GM19397 (cell line): ENCODE measurements around the gene HCLS1.
A peak's percentile ranks its signal among the peaks of the same experiment; 100 is the strongest.
"Not testable (repeated sequence)": the region's sequence is repeated elsewhere in the genome, so short reads cannot be mapped to it uniquely, and the experiment has no call there.

Source experiments
- ATAC-seq: cut with Tn5 transposase; IDR thresholded peaks from one replicate; pipeline ENCODE4 v1.9.1; 2021; ENCODE audit warnings: mild to moderate bottlenecking, moderate library complexity; ENCODE audit not compliant: unreplicated experiment

HCLS1 gene, protein sequence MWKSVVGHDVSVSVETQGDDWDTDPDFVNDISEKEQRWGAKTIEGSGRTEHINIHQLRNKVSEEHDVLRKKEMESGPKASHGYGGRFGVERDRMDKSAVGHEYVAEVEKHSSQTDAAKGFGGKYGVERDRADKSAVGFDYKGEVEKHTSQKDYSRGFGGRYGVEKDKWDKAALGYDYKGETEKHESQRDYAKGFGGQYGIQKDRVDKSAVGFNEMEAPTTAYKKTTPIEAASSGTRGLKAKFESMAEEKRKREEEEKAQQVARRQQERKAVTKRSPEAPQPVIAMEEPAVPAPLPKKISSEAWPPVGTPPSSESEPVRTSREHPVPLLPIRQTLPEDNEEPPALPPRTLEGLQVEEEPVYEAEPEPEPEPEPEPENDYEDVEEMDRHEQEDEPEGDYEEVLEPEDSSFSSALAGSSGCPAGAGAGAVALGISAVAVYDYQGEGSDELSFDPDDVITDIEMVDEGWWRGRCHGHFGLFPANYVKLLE

DNA sequence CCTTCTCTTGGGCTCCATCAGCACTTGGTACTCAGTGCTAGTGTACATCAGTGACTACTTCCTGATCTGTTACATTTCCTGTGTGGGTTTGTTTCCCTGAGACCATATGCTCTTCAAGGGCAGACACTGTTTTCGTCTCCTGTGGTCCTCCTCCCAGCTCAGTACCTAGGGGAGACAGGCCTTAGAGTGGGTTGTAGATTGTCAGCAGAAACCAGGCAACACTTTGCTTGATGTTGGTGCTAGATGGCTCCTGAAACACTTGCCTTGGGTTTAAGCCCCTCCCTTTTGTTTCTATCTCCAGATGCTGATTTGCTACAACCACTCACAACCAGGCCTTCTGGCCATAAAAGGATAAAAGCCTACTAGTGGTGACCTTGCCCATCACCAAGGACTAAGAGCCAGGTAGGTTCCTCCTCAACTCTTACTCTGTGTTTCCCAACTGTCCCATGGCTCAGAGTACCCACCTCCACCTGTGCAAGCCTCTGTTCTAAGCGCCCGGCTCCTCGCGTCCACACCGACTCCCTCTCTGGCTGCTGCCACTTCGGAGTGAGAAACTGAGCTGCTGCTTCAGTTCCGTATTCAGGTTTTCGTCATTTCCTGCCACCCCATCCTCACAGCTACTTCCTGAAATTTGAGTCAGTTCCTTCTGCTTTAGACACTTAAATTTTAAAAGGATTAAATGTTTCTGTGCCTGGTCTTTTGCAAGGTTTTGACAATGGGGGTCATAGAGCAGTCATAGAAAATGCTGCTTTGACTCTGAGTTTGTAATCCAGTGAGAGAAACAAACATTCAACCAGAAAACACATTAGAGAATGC lies at the start of gene HCLS1:
Gene HCLS1 (minus strand): TSS at position 548 of the 816 bp plus-strand sequence. CDS start 2,556 bp downstream, outside the sequence.
- ATAC-seq: peak; percentile 91

DNA sequence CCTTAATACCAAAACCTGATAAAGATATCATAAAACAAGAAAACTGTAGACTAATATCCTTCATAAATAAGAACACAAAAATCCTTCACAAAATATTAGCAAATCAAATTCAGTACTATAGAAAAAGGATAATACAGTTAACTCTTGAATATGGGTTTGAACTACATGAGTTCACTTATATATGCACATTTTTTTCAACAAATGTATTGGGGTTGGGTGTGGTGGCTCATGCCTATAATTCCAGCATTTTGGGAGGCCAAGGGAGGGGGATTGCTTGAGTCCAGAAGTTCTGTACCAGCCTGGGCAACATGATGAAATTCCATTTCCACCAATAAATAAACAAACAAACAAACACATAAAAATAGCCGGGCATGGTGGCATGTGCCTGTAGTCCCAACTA lies 49.6 kb upstream of the HCLS1 start:
- no peak for ATAC-seq

DNA sequence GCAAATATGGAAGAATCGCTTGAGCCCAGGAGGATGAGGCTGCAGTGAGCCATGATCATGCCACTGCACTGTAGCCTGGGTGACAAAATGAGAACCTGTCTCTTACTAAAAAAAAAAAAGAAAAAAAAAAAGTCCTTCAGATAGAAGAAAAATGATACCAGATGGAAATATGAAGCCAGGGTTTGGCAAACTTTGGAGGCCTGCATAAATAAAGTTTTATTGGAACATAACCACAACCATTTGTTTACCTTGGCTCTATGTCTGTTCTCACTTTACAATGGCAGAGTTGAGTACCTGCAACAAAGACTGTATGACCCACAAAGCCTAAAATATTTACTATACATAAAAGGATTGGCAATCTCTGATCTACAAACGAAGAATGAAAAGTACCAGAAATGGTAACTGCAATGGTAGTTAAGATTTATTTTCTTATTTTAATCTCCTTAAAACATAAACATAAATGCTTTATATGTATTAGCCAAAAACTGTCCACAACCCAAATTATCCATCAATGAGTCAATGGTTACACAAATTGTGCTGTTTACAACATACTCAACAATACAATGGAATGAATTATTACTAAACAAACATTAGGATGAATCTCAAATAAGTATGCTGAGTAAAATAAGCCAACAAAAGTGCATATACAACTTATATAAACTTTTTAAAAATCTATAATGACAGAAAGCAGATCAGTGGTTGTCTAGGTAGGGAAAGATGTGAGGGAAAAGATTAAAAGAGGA lies 47.0 kb upstream of the HCLS1 start:
- no peak for ATAC-seq

DNA sequence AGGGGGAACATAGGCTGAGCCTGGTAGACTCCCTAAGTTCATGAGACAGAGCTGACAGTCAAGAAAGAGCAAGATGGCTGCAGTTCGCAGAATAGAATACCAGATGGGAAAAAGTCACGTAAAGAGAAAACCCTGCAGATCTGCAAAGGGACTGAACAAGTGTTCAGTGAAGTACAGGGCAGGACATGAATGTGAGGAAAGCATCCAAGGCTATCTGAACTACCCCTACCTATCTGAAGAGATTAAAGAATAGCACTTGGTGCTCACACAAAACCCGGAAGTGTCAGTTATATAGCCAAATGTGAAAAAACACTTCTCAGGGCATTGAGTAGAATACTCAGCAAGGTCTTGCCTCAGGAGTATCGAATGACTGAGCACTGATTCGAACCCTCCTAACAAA lies 44.8 kb upstream of the HCLS1 start:
- no peak for ATAC-seq

DNA sequence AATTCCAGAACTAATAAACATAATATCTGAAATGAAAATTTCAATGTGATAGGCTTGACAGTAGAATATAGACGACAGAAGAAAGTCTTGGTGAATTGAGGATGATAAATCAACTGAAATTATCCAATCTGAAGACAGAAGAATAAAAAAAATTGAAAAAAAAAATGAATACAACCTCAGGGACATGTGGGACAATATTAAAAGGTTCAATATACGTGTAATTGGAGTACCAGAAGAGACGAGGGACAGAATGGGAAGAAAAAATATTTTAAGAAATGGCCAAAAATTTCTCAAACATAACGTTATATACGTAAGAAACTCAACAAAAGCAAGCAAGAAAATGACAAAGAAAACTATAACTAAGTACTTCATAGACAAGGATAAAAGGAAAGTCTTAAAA lies 43.3 kb upstream of the HCLS1 start:
- ATAC-seq: no peak

DNA sequence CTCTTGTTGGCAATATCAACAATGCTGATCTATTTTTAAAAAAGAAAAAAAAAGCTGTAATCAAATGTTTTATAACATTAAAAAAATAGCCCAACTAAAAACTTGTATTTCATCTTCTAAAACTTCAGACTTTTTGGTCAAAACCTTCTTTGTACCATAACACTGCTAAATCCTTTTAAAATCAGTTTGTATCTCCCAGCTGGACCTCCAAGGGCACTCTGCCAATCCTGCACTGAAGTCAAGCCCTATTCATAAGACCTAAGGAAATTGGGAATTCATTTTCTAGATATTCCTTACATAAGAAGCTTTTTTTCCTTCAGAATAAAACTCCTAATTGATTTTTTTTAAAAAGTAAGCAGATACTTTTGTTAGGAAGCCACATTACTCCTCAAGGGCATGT lies 38.2 kb upstream of the HCLS1 start:
- ATAC-seq: no peak

DNA sequence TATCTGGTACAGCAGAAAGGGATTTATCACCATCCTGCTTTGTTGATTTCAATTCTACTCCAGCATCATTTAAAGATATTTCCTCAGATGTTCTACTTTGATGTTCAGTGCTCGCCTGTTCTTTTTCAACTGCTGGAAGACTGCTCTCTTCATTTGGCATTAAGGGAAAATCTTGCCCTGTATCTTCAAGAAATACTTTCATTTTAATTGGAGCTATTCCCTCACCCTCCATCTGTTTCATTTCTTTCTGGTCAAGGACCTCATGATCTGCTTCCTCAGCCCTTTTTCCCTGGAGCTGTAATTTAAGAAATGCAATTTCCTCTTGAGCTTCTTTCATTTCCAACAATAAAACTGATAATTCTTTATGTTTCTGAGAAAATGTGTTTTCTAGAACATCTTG lies 37.8 kb upstream of the HCLS1 start:
- no peak for ATAC-seq

DNA sequence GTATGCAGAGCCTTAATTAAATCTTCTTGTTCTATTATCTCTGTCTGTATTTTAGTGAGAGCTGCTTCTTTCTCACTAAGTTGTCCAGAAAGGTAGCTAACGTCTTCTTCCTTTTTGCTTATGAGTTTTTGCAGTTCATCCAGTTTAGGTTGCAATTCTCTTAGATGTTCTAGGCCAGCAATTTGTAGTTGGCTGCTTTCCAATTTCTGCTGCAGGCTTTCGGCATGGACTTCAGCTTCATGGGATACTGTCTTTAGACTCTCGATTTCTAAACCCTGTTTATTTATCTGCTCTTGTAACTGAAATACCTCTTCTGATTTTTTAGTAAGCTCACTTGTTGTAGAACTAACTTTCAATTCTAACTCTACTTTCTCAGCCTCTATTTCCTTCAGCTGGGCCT lies 35.5 kb upstream of the HCLS1 start:
- ATAC-seq: no peak

DNA sequence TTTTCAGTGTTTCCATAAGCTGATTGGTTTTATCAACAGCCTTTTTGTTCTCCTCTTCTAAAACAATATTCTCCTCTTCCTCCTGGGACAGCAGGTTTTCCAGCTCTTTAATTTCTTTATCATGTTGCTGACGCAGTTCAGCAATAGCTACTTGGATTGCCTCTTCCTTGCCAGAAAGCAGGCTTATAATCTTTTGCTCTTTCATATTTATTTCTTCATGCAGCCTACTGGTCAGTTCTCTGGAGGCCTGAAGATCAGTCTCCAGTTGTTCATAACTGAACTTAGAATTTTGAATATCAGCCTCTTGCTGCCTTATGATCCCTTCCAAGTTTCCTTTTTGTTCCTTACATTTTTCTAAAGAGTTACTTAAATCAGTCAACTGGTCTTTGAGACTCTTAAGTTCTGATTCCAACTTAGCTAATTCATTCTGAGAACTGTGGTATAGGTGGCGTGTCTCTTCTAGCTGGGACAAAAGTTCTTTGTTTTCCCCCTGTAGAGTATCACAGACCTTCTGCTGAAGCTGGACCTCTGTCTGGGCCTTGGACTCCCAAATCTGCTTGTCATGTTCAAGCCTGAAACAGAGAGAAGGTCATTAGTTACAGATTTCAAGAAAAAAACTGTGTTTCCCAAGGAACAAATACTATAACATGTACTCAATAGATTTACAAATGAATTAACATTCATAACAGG lies 31.5 kb upstream of the HCLS1 start:
- no peak for ATAC-seq

DNA sequence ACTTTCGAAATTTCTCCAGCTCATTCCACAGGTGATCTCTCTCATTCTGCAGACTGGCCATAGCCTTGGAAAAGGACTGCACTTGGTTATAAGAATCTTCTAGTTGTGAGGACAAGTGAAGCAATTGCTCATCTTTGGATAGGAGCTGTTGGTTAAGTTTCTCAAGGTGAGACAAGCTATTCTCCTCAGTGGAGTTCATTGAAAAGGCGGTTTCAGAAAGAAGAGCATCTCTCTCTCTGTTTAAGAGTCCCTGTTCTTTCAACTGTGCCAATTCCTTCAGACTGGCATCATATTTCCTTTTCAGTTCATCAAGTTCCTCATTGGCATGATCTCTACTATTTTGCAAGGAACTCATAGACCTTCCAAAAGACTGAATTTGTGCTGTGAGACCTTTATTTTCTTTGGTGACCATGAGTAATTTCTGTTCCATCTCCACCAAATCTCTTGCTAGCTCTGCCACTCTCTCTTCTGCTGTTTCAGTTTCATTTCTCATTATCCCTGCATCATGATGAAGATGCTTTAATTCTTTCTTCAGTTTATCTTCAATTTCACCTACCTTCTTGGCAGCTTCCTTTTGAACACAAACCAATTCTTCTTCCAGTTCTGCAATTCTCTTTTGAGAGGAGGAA lies 30.2 kb upstream of the HCLS1 start:
- no peak for ATAC-seq

DNA sequence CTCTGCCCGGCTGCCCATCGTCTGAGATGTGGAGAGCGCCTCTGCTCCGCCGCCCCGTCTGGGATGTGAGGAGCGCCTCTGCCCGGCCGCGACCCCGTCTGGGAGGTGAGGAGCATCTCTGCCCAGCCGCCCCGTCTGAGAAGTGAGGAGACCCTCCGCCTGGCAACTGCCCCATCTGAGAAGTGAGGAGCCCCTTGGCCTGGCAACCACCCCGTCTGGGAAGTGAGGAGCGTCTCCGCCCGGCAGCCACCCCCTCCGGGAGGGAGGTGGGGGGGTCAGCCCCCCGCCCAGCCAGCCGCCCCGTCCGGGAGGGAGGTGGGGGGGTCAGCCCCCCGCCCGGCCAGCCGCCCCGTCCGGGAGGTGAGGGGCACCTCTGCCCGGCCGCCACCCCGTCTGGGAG lies 28.0 kb upstream of the HCLS1 start:
- ATAC-seq: not testable (repeated sequence)

DNA sequence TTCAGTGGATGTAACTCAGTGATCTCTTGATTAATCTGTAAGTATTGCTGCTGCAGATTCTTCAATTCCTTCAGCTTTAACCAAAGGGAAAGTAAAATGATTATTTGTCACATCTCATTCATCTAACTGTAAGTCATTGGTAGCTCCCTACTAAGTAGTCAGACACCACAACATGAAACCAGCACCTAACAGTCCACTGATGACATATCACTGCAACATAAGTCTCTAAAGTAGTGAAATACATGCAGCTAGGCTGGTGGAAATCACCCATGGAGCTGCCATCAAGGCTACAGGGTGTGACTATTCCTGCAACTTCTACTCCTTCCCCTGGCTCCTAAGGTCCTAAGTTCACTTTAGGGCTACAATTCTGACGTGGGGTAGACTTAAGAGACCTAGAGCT lies 21.1 kb upstream of the HCLS1 start:
- ATAC-seq: no peak

DNA sequence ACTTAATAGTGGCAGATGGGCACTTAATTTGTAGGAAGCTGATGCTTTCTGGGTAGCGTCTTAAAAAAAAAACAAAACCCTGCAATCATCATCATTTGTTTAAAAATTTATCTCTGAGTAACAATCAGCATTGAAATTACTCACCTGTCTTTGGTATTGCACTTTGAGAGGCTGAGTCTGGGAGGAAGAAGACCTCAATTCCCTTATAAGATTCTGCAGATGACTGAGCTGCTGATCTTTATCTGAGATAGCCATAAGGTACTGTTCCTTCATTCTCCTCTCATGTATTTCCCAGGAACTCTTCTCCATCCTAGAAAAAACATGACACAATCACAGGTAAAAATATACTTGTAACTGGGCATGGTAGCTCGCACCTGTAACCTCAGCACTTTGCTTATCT lies 16.4 kb upstream of the HCLS1 start:
- ATAC-seq: no peak

DNA sequence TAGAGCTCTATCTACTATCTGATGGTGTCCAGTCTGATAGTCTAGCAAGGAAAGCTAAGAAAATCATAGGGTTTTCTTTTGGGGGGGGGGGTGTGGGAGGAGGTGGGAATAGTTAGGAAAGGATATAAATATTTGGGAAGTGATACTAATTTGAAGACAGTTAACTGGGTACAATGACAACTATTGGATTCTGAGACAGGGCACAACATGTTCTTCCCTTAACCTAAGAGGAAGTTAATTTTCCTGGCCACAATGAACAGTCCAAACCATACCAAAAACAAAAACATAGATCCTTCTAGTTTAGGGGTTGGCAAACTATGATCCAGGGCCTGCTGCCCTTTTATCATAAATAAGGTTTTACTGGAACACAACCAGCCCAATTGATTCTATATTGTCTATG lies 10.0 kb upstream of the HCLS1 start:
- ATAC-seq: no peak

DNA sequence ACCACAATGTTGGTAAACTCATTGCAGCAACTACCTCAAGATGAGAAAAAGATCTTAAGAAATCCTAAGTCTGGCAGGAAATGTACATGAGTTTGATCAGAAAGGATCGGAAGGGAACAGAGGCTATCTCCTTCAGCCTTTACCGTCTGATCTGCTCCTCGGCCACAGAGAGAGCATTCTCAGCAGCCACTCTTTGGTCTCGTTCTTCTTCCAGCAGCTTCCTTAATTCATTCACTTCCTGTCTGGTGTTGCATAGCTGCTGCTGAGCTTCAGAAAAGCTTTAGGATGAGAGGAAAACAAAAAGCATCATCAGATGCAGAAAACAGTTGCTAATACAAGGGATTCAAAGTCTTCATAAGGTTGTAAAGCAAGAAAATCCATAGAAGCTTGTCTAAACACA lies 6.6 kb upstream of the HCLS1 start:
- no peak for ATAC-seq

DNA sequence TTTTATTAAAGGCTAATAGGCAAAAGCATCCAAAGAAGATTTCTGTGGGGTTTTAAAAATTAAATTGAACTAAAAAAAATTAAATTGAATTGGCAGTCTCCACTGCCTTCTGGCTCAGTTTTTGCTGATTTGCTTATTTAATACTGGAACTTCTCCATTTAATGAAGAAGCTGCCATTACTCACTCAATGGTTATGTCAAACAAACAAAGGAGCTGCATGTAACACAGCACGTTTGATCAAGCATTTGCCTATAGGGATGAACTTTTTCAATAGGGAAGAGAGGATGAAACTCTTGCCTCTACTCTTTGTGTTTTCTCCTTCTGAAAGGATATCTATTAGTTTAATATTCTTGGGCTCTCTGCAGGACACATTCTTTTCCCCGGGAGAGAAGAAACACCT lies 4.8 kb upstream of the HCLS1 start:
- no peak for ATAC-seq

DNA sequence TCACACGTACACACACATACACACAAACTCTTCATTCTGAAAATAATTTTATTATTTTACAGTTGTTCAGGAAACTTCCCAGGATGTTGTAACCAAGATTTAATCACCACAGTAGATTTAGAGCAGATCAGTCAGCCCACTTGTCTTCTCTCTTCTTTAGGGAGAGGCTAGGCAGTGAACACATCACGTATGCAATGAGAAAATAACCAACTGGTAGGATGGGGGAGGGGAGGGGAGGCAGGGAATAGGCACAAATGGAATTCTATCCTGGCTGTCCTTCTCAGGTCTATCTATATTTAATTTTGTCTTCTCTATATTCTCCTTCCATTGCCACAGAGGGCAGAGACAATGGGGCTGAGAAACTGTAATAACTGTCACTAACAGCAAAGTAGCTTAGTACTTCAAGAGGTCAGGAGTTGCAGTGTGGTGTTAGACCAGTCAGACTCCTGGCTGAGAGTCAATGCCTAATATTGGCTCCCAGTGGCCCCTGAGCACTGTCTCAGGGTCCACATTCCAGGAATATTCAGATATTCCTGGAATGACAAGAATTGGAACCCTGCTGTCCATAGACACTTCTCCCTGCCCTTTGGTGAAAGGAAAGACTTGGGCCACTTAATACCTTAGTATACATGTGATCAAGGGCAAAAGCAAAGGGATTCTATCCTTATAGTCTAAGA lies 2.6 kb upstream of the HCLS1 start:
- no peak for ATAC-seq

DNA sequence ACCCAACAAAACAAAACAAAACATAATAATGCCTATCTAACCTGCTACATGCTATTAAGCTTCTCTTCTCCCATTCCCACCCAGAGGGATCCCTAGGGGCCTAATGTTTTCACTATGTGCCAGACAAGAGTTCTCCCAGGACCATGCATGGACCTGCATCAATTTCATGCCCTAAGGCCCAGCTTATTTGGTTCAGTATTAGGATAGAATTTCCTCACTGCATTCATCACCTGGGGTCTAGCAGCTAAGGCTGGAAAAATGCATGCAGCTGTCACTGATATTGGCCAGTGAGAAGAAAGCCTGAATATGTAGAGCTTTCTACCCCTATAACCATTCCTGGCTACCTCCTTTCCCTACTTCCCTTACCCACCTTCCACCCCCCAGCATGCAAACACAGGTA lies 2.0 kb upstream of the HCLS1 start:
- no peak for ATAC-seq

DNA sequence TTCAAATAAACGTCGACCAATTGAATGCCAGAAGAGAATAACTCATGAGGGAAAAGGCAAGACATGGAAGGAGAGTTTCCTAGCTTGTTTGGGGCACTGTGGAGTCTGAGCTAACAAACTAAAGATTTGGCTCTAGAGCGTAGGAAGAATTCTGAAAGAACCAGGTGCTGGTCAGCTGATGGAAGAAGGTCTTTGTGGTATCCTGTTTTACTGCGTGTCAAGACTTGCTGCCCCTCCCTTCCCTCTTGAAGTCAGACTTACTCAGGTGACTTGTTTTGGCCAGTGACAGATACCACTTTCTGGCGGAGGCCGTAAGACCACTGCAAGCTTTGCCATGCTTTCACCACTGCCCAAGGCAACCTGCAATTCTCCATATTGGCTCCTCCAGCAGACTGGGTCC lies 673 bp upstream of the HCLS1 start:
- no peak for ATAC-seq

DNA sequence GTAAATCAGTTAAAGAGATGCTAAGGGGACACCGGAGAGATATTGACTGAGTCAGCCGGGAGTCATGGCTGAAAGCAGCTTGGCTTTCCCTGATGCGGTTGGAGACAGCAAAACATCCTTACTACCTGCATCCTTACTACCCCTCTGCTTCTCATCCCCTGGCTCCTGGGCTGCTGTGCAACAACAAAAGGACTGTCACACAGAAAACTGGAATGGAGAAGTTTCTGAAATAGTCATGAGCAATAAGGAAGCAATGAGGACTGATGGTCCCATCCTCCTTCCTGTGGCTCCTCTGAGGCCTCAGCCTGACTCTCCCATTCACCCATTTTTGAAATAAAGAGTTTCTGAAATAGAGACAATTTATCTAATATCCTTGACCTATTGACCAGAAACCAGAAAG lies 1.1 kb downstream of the HCLS1 start:
- no peak for ATAC-seq
